DOHH2 (cell line): ENCODE measurements around the gene EDN3.

Source experiments
- H3F3A ChIP-seq: fragments of 200-600 bp; sonication (generic), shearing (Covaris generic); 2 replicates; pipeline ENCODE4 v1.6.0; 2016; ENCODE audit warnings: antibody characterized with exemption, mild to moderate bottlenecking; ENCODE audit not compliant: control insufficient read depth, insufficient read depth
- H3K27ac ChIP-seq: fragments of 200-600 bp; sonication (generic); 2 replicates; pipeline ENCODE4 v1.5.1; 2014; ENCODE audit warnings: low read depth, mild to moderate bottlenecking, low read length, moderate library complexity
- H3K27me3 ChIP-seq: fragments of 200-600 bp; sonication (generic); 2 replicates; pipeline ENCODE4 v1.6.1; 2014; ENCODE audit warnings: mild to moderate bottlenecking, low read length, mixed read lengths; ENCODE audit not compliant: control insufficient read depth
- H3K36me3 ChIP-seq: fragments of 200-600 bp; sonication (generic); 2 replicates; pipeline ENCODE4 v1.6.1; 2014; ENCODE audit warnings: mild to moderate bottlenecking, low read length, moderate library complexity, mixed read lengths; ENCODE audit not compliant: control insufficient read depth
- H3K4me1 ChIP-seq: fragments of 200-600 bp; sonication (generic); 2 replicates; pipeline ENCODE4 v1.6.1; 2014; ENCODE audit warnings: mild to moderate bottlenecking, low read length, mixed read lengths; ENCODE audit not compliant: control insufficient read depth
- H3K4me2 ChIP-seq: fragments of 200-600 bp; sonication (generic); 2 replicates; pipeline ENCODE4 v1.6.0; 2014; ENCODE audit warnings: mild to moderate bottlenecking, low read length, moderate library complexity
- H3K4me3 ChIP-seq: fragments of 200-600 bp; sonication (generic); 2 replicates; pipeline ENCODE4 v1.5.1; 2014; ENCODE audit warnings: mild to moderate bottlenecking, low read length, mixed read lengths
- H3K79me2 ChIP-seq: fragments of 200-600 bp; sonication (generic); 2 replicates; pipeline ENCODE4 v1.6.1; 2014; ENCODE audit warnings: mild to moderate bottlenecking, low read length, mixed read lengths; ENCODE audit not compliant: control insufficient read depth
- H3K9me2 ChIP-seq: fragments of 200-600 bp; sonication (generic); replicated peaks from 2 replicates; pipeline ENCODE4 v1.6.1; 2014; ENCODE audit warnings: mild to moderate bottlenecking, low read length, mixed read lengths; ENCODE audit not compliant: control insufficient read depth
- H3K9me3 ChIP-seq: fragments of 200-600 bp; sonication (generic); 2 replicates; pipeline ENCODE4 v1.6.1; 2014; ENCODE audit warnings: antibody characterized with exemption, low read length, mixed read lengths; ENCODE audit not compliant: control insufficient read depth, insufficient read depth
- H4K20me1 ChIP-seq: fragments of 200-600 bp; sonication (generic); 2 replicates; pipeline ENCODE4 v1.6.0; 2014; ENCODE audit warnings: low read depth, mild to moderate bottlenecking, antibody characterized with exemption, low read length, moderate library complexity; ENCODE audit not compliant: control insufficient read depth, insufficient read depth
- EZH2phosphoT487 ChIP-seq: fragments of 200-600 bp; sonication (generic); IDR thresholded peaks from 2 replicates; pipeline ENCODE4 v1.6.1; 2017; ENCODE audit warnings: borderline replicate concordance, mild to moderate bottlenecking, antibody characterized with exemption, low read length, moderate library complexity, mixed read lengths
- TF ChIP-seq, protein P1 (sequence below): fragments of 200-600 bp; sonication (generic); IDR thresholded peaks from one replicate; pipeline ENCODE4 v1.5.1; 2014; ENCODE audit warnings: antibody characterized with exemption, mild to moderate bottlenecking, low read depth, low read length; ENCODE audit not compliant: poor library complexity, severe bottlenecking

EDN3 gene, protein sequence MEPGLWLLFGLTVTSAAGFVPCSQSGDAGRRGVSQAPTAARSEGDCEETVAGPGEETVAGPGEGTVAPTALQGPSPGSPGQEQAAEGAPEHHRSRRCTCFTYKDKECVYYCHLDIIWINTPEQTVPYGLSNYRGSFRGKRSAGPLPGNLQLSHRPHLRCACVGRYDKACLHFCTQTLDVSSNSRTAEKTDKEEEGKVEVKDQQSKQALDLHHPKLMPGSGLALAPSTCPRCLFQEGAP

DNA sequence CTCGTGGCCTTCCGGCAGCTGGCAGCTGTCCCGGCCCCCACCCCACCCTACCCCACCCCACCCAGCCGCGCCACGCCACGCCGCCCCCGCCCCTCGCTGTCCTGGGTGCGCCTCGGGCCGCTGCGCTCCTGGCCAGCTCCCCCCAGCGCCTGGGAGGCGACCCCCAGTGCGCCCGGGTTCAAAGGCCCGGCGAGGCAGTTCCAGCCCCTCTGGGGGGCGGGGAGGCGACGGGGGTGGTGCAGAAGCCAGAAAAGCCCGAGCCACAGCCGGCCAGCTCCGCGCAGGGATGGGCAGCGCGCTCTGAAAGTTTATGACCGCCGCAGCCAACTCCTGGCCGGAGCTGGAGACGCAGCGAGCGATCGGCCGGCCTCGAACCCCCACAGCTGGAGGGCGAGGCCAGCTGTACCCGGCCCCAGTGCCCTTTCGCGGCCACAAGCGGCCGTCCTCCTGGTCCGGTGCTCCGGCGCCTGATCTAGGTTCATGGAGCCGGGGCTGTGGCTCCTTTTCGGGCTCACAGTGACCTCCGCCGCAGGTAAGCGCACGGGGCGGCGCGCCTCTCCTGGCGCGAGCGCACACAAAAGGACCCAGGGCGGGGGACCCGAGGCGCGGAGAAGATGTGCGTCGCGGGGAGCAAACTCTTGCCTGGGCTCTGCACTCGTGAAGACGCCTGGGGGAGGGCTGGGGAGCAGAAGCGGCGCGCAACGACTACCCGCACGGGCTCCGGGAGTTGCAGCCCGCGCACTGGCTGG, at the start of gene EDN3:
Gene EDN3 (plus strand): TSS at position 279 of the 749 bp plus-strand sequence. CDS start 202 bp downstream, at position 481.
- no peaks in the 10 kb centered on the region for H3K4me1 ChIP-seq
- H3K36me3 ChIP-seq: no peaks in the 10 kb centered on the region
- H3K79me2 ChIP-seq: no peaks in the 10 kb centered on the region
- no peak within 1 kb of the TSS for H3K27ac ChIP-seq
- H3K4me2 ChIP-seq: no peak within 1 kb of the TSS
- H3K27me3 ChIP-seq: peaks cover 18% of the 10 kb centered on the region
- no peaks in the 10 kb centered on the region for H3K9me2 ChIP-seq
- TF ChIP-seq, protein P1, sequence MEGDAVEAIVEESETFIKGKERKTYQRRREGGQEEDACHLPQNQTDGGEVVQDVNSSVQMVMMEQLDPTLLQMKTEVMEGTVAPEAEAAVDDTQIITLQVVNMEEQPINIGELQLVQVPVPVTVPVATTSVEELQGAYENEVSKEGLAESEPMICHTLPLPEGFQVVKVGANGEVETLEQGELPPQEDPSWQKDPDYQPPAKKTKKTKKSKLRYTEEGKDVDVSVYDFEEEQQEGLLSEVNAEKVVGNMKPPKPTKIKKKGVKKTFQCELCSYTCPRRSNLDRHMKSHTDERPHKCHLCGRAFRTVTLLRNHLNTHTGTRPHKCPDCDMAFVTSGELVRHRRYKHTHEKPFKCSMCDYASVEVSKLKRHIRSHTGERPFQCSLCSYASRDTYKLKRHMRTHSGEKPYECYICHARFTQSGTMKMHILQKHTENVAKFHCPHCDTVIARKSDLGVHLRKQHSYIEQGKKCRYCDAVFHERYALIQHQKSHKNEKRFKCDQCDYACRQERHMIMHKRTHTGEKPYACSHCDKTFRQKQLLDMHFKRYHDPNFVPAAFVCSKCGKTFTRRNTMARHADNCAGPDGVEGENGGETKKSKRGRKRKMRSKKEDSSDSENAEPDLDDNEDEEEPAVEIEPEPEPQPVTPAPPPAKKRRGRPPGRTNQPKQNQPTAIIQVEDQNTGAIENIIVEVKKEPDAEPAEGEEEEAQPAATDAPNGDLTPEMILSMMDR: no peak
- TF ChIP-seq EZH2phosphoT487: no peak
- H4K20me1 ChIP-seq: no peaks in the 10 kb centered on the region
- H3F3A ChIP-seq: no peaks in the 10 kb centered on the region
- no peaks in the 10 kb centered on the region for H3K9me3 ChIP-seq
- H3K4me3 ChIP-seq: no peak within 1 kb of the TSS

DNA sequence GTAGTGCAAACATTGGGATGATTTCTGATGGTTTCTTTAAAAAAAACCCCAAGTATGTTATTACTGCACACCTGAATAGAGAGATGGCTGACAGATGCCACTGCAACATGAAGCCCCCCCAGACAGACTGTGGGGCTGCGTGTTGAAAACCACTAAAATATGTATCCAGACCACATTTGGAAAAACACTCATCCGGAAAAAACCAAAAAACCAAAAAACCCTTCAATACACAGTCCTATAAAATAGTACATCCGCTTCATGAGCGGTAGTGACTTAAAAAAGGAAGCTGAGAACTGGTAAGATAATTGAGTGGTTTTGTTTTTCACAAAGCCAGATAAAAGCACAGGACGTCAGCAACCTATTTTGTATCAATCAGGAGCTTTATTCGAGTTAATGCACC, 47.1 kb upstream of the EDN3 start:
- Histone ChIP-seq H3F3A (no peaks in the 10 kb centered on the region), H3K9me2 (no peaks in the 10 kb centered on the region), H3K4me1 (no peaks in the 10 kb centered on the region), H3K4me2 (no peak overlapping the region), H3K4me3 (no peak overlapping the region), H3K27me3 (peaks cover 2% of the 10 kb centered on the region; the same call in 1 of the 2 replicates), H3K36me3 (no peaks in the 10 kb centered on the region), H3K9me3 (no peaks in the 10 kb centered on the region), H3K79me2 (no peaks in the 10 kb centered on the region), H3K27ac (no peak overlapping the region), H4K20me1 (no peaks in the 10 kb centered on the region)
- TF ChIP-seq, protein P1: no peak
- TF ChIP-seq EZH2phosphoT487: no peak

DNA sequence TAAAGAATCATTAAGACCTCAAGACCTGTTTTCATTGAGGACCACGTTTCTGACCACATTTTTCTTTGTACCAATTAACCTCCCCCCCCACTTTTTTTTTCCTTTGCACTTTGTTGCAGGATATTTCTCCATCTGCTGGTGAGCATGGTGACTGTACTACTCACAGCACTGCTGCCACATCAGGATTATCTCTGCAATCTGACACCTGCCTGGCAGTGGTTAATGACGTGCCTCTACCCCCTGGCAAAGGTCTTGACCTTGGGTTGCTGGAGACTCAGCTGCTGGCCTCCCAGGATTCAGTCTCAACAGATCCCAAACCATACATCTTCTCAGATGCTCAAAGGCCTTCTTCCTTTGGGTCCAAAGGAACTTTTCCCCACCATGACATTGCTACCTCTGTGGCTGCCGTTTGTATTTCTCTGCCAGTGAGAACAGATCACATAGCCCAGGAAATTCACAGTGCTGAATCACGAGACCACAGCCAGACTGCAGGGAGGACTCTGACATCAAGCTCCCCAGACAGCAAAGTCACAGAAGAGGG, 46.6 kb upstream of the EDN3 start:
- Histone ChIP-seq H3K27me3 (peaks cover 4% of the 10 kb centered on the region; the same call in 1 of the 2 replicates), H3K4me1 (no peaks in the 10 kb centered on the region), H3K79me2 (no peaks in the 10 kb centered on the region), H3K27ac (no peak overlapping the region), H3K9me3 (no peaks in the 10 kb centered on the region), H3F3A (no peaks in the 10 kb centered on the region), H4K20me1 (no peaks in the 10 kb centered on the region), H3K4me2 (no peak overlapping the region), H3K9me2 (no peaks in the 10 kb centered on the region), H3K4me3 (no peak overlapping the region), H3K36me3 (no peaks in the 10 kb centered on the region)
- no peak for TF ChIP-seq EZH2phosphoT487
- TF ChIP-seq, protein P1: no peak
